Panc1 (cell line): ENCODE results near the gene TSPAN31. TPM values are rescaled to one million over a fixed set of nuclear protein-coding genes. Genes with fewer than 3 reads are reported as not detected.

Experiments
- ATAC-seq: fragments of 200-7000 bp; cut with Tn5 transposase; 2 replicates; pipeline ENCODE4 v1.9.1; 2020; ENCODE audit warnings: mild to moderate bottlenecking, moderate library complexity
- BruUV-seq: library from RNA; stranded (reverse); fragments of 400-500 nt; replicated peaks from 2 replicates; lab custom pipeline; 2021; lab: Mats Ljungman, UMichigan
- CTCF ChIA-PET: fragments of 300-600 bp; sonication (Branson Sonifier 250); formaldehyde crosslinking; loops from one replicate; lab custom pipeline; 2022; ENCODE audit warnings: antibody characterized with exemption; lab: Charles Lee
- POLR2A ChIA-PET: fragments of 300-600 bp; sonication (Branson Sonifier 250); formaldehyde crosslinking; loops from one replicate; lab custom pipeline; 2022; ENCODE audit warnings: antibody characterized with exemption; lab: Charles Lee
- DNase-seq: peaks from one replicate; pipeline ENCODE4 v3.0.0-alpha.2; 2010; ENCODE audit warnings: low read depth, low spot score
- H3K27ac ChIP-seq: 2 replicates; pipeline ENCODE4 v1.5.1; 2011; ENCODE audit warnings: mild to moderate bottlenecking, low read length, inconsistent platforms
- H3K27me3 ChIP-seq: fragments of 200-500 bp; sonication (Bioruptor generic); 2 replicates; pipeline ENCODE4 v1.6.0; 2014; ENCODE audit warnings: low read length, inconsistent platforms; ENCODE audit not compliant: control insufficient read depth, insufficient read depth
- H3K36me3 ChIP-seq: fragments of 200-500 bp; sonication (Bioruptor generic); 2 replicates; pipeline ENCODE4 v1.5.1; 2014; ENCODE audit warnings: inconsistent platforms, mild to moderate bottlenecking, low read length, moderate library complexity; ENCODE audit not compliant: control insufficient read depth, insufficient read depth
- H3K4me1 ChIP-seq: 2 replicates; pipeline ENCODE4 v1.5.1; 2011; ENCODE audit warnings: inconsistent platforms, mild to moderate bottlenecking, low read length, moderate library complexity; ENCODE audit not compliant: control insufficient read depth, insufficient read depth
- H3K4me3 ChIP-seq, 2 experiments: 2 replicates each; pipeline ENCODE4 v1.5.1; 2011 to 2012; ENCODE audit warnings: low read depth in 2 of 2, low read length in 2 of 2, mild to moderate bottlenecking in 2 of 2, inconsistent platforms in 1 of 2, moderate library complexity in 1 of 2
- H3K9me3 ChIP-seq: fragments of 200-500 bp; sonication (Bioruptor generic); 2 replicates; pipeline ENCODE4 v1.5.1; 2014; ENCODE audit warnings: low read depth, mild to moderate bottlenecking, inconsistent platforms, low read length, moderate library complexity; ENCODE audit not compliant: control insufficient read depth, insufficient read depth
- CTCF ChIP-seq: fragments of 450-650 bp; IDR thresholded peaks from 2 replicates; pipeline ENCODE4 v1.5.1; 2017; ENCODE audit warnings: mild to moderate bottlenecking
- POLR2AphosphoS5 ChIP-seq: IDR thresholded peaks from 2 replicates; pipeline ENCODE4 v1.6.1; 2012; ENCODE audit warnings: mild to moderate bottlenecking, low read depth, low read length, moderate library complexity
- REST ChIP-seq, 2 experiments: IDR thresholded peaks; 2 replicates each; pipeline ENCODE4 v1.6.1; 2011 to 2012; ENCODE audit warnings: low read depth in 2 of 2, control low read depth in 1 of 2, low read length in 1 of 2, mild to moderate bottlenecking in 1 of 2, moderate library complexity in 1 of 2; ENCODE audit not compliant: insufficient read depth in 1 of 2
- SIN3A ChIP-seq: IDR thresholded peaks from 2 replicates; pipeline ENCODE4 v1.6.1; 2012; ENCODE audit warnings: low read depth, mild to moderate bottlenecking, low read length, moderate library complexity, borderline replicate concordance; ENCODE audit not compliant: insufficient read depth
- TCF7L2 ChIP-seq: IDR thresholded peaks from 2 replicates; pipeline ENCODE4 v1.6.1; 2011; ENCODE audit warnings: mild to moderate bottlenecking, low read depth, low read length, inconsistent platforms
- in situ Hi-C: cut with HindIII; loops from 2 replicates; pipeline ENCODE4 v1.10.0; 2016; ENCODE audit warnings: low sequenced_read_pairs, low pct_unique_long_range_greater_than_20kb
- intact Hi-C: fragments of 100-400 bp; cut with micrococcal nuclease; formaldehyde crosslinking; loops from one replicate; pipeline ENCODE4 v1.10.0; 2022; ENCODE audit not compliant: unreplicated experiment
- total RNA-seq: library from RNA; stranded (reverse); gene quantifications from one replicate; pipeline ENCODE4 v1.2.1, GENCODE V29; 2021; ENCODE audit not compliant: unreplicated experiment

The TSPAN31 gene
- total RNA-seq, 1 experiment from 2014 or later, result 17.5 TPM

GRCh38 chr12:57724003-57724935 lies 20.6 kb upstream of the TSPAN31 start:
- Histone ChIP-seq H3K4me3 (no peak overlapping the region), H3K36me3 (no peaks in the 10 kb centered on the region), H3K27me3 (no peaks in the 10 kb centered on the region), H3K4me1 (peaks cover 4% of the 10 kb centered on the region; the same call in 1 of the 2 replicates), H3K27ac (no peak overlapping the region), H3K9me3 (no peaks in the 10 kb centered on the region)
- no TSS peak for BruUV-seq
- intact Hi-C loops, result no loop called here
- no peak for ATAC-seq
- in situ Hi-C loops, result no loop called here
- no peak for DNase-seq
- CTCF ChIA-PET, result interaction anchor here (0.6 to 1.1 kb wide), 2 partner anchors 9 to 11 kb away, joined by 3 to 4 read pairs; no protein-coding TSS in a partner anchor
- POLR2A ChIA-PET, result no interaction called here
- TF ChIP-seq REST (IDR thresholded peaks at IDR 0.05; ENCODE audit: insufficient read depth in 1 of 2, low read depth in 2 of 2, low read length in 1 of 2) (no peak), SIN3A (no peak), TCF7L2 (no peak), POLR2AphosphoS5 (no peak), CTCF (no peak)

- ATAC-seq (no peak), DNase-seq (no peak)
- TF ChIP-seq REST (IDR thresholded peaks at IDR 0.05; ENCODE audit: insufficient read depth in 1 of 2, low read depth in 2 of 2, low read length in 1 of 2) (no peak), CTCF (no peak), SIN3A (no peak), TCF7L2 (no peak), POLR2AphosphoS5 (no peak)
- Histone ChIP-seq H3K4me1 (peaks cover 4% of the 10 kb centered on the region; the same call in 1 of the 2 replicates), H3K36me3 (no peaks in the 10 kb centered on the region), H3K4me3 (no peak overlapping the region), H3K27me3 (no peaks in the 10 kb centered on the region), H3K27ac (no peak overlapping the region), H3K9me3 (no peaks in the 10 kb centered on the region)
- CTCF ChIA-PET, result interaction anchor here (0.6 to 2.0 kb wide), 3 partner anchors 8 to 16 kb away, joined by 3 to 10 read pairs (median 3); no protein-coding TSS in a partner anchor
- BruUV-seq, result TSS peak; percentile 80
- intact Hi-C loops (no loop called here), in situ Hi-C loops (no loop called here)
- POLR2A ChIA-PET, result no interaction called here
Measured at GRCh38 chr12:57724936-57725740, 19.7 kb upstream of the TSPAN31 start.
